Osteoblast (primary cell): ENCODE measurements around the gene TIMM9. TPM values are rescaled to one million over a fixed set of nuclear protein-coding genes. Genes with fewer than 3 reads are reported as not detected.

Source experiments
- DNase-seq: peaks from one replicate; pipeline ENCODE4 v3.0.0; 2011; ENCODE audit warnings: low spot score, mixed read lengths; ENCODE audit not compliant: insufficient read length; ENCODE audit errors: missing footprints
- H2AFZ ChIP-seq: 2 replicates; pipeline ENCODE4 v1.6.0; 2011; ENCODE audit warnings: mild to moderate bottlenecking, low read length
- H3K27ac ChIP-seq: 2 replicates; pipeline ENCODE4 v1.5.1; 2011; ENCODE audit warnings: mild to moderate bottlenecking, low read depth, low read length, moderate library complexity
- H3K27me3 ChIP-seq: 2 replicates; pipeline ENCODE4 v1.6.0; 2012; ENCODE audit warnings: mild to moderate bottlenecking, control low read depth, inconsistent platforms, low read length, moderate library complexity; ENCODE audit not compliant: insufficient read depth
- H3K36me3 ChIP-seq: 2 replicates; pipeline ENCODE4 v1.5.1; 2011; ENCODE audit warnings: mild to moderate bottlenecking, low read length, control low read depth, moderate library complexity; ENCODE audit not compliant: insufficient read depth
- H3K4me1 ChIP-seq: 2 replicates; pipeline ENCODE4 v1.5.1; 2011; ENCODE audit warnings: mild to moderate bottlenecking, low read length, control low read depth, moderate library complexity; ENCODE audit not compliant: insufficient read depth
- H3K4me2 ChIP-seq: 2 replicates; pipeline ENCODE4 v1.6.0; 2011; ENCODE audit warnings: mild to moderate bottlenecking, low read length; ENCODE audit not compliant: insufficient read depth
- H3K4me3 ChIP-seq: fragments of 200-600 bp; sonication (generic); 3 replicates; pipeline ENCODE4 v1.5.1; 2012; ENCODE audit warnings: mild to moderate bottlenecking, low read length, inconsistent platforms; ENCODE audit not compliant: insufficient read depth
- H3K79me2 ChIP-seq: 2 replicates; pipeline ENCODE4 v1.6.0; 2012; ENCODE audit warnings: mild to moderate bottlenecking, low read length, control low read depth, inconsistent platforms; ENCODE audit not compliant: insufficient read depth
- H3K9me3 ChIP-seq: 2 replicates; pipeline ENCODE4 v1.5.1; 2011; ENCODE audit warnings: low read depth, low read length, control low read depth
- H4K20me1 ChIP-seq: 2 replicates; pipeline ENCODE4 v1.6.0; 2012; ENCODE audit warnings: mild to moderate bottlenecking, low read length, control low read depth; ENCODE audit not compliant: insufficient read depth
- total RNA-seq: library from RNA; depleted of rRNA; stranded (reverse); fragments of >200 nt; gene quantifications from 2 replicates; pipeline ENCODE4 v1.2.3, GENCODE V29; 2012
- TF ChIP-seq, protein P1 (sequence below): IDR thresholded peaks from 2 replicates; pipeline ENCODE4 v1.5.1; 2011; ENCODE audit warnings: mild to moderate bottlenecking, low read depth, low read length, moderate library complexity; ENCODE audit errors: extremely low read depth

Gene TIMM9
- total RNA-seq, 1 donor = 18.1 TPM

DNA sequence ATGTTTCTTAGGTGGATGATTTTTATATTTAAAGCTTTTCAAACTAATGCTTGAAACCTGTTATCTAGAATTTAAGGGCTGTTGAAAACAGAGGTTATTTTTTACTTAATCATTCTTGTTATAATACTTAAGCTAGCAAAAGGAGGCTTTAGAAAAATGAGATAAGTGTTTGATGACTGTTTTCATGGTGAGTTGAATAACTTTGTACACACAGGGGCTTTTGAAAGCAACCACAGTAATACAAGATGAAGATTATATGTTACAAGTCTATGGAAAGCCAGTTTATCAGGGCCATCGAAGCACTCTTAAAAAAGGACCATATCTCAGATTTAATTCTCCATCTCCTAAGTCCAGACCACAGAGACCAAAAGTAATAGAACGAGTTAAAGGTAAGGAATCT lies 33.4 kb upstream of the TIMM9 start:
- no peak for DNase-seq
- Histone ChIP-seq H3K27me3 (no peaks in the 10 kb centered on the region), H3K9me3 (no peaks in the 10 kb centered on the region), H3K4me2 (no peak overlapping the region), H3K36me3 (peaks cover 22% of the 10 kb centered on the region), H2AFZ (no peak overlapping the region), H3K4me3 (no peak overlapping the region), H3K27ac (no peak overlapping the region), H4K20me1 (no peaks in the 10 kb centered on the region), H3K79me2 (no peaks in the 10 kb centered on the region), H3K4me1 (peaks cover 3% of the 10 kb centered on the region)
- TF ChIP-seq, protein P1, sequence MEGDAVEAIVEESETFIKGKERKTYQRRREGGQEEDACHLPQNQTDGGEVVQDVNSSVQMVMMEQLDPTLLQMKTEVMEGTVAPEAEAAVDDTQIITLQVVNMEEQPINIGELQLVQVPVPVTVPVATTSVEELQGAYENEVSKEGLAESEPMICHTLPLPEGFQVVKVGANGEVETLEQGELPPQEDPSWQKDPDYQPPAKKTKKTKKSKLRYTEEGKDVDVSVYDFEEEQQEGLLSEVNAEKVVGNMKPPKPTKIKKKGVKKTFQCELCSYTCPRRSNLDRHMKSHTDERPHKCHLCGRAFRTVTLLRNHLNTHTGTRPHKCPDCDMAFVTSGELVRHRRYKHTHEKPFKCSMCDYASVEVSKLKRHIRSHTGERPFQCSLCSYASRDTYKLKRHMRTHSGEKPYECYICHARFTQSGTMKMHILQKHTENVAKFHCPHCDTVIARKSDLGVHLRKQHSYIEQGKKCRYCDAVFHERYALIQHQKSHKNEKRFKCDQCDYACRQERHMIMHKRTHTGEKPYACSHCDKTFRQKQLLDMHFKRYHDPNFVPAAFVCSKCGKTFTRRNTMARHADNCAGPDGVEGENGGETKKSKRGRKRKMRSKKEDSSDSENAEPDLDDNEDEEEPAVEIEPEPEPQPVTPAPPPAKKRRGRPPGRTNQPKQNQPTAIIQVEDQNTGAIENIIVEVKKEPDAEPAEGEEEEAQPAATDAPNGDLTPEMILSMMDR = no peak

DNA sequence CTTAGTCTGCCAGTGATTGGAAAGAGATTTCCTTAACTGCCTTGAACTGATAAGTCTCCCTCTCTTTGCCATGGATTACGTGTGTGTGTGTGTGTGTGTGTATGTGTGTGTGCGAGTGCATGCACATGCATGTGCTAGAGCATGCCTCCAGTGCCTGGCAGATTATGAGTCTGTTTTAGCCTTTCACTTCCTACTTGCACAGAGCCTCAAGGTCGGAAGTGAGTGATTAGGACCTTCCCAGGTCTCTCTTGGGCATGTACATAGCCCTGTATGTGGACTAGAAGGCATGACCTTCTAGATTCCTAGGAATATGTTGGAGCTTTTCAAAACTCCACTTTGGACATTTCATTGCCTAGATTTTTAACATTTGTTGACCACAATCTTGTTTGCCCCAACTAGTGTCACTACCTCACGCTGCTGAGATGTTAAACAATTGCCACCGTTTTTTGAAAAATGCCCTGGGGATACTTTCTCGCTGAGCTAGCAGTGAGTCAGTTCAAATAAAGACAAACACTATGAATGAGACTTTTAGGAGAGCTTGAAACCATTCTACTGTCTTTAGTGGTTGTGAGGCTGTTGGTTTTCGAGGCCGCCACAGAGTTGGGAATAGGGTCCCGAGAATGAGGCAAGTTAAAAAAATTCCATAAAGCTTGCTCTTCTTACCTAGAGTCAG lies 28.4 kb upstream of the TIMM9 start:
- H3K36me3 ChIP-seq = peaks cover 22% of the 10 kb centered on the region
- TF ChIP-seq, protein P1 = no peak
- no peaks in the 10 kb centered on the region for H3K79me2 ChIP-seq
- no peaks in the 10 kb centered on the region for H4K20me1 ChIP-seq
- no peaks in the 10 kb centered on the region for H3K27me3 ChIP-seq
- H3K9me3 ChIP-seq = no peaks in the 10 kb centered on the region
- peak; percentile 43 for DNase-seq
- H3K27ac ChIP-seq = no peak overlapping the region
- peak overlapping the region; percentile 6 for H3K4me2 ChIP-seq
- H2AFZ ChIP-seq = no peak overlapping the region
- no peak overlapping the region for H3K4me3 ChIP-seq
- peaks cover 6% of the 10 kb centered on the region for H3K4me1 ChIP-seq

DNA sequence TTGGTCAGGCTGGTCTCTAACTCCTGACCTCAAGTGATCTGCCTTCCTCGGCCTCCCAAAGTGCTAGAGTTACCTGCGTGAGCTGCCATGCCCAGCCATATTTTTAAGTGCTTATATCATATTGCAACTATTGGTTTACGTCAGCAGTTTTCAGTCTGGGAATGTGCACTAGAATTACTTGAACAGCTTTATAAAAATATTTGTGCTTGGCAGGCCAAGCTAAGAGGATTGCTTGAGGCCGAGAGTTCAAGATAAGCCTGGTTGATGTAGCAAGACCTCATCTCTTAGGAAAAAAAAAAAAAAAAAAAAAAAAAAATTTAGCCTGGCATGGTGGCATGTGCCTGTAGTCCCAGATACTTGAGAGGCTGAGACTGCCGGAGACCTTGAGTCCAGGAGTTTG lies 17.3 kb upstream of the TIMM9 start:
- DNase-seq = no peak
- no peak overlapping the region for H2AFZ ChIP-seq

DNA sequence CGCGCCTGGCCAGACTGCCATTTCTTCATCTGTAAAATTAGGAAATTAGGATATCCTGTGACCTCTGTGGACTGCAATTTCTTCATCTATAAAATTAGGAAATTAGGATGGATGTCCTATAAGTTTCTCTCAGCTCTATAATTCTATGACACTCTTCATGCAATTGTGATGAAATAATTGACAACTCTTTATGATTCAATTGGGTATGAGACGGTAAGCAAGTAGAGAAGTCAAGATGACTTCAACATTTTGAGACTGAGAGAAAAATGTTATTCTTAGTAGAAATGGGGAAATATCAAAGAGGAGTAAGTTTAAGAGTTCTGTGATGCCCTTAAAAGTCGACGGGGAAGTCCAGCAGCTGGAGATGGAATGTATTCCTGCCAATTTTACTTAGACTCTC lies 12.1 kb upstream of the TIMM9 start:
- H4K20me1 ChIP-seq = no peaks in the 10 kb centered on the region
- no peak overlapping the region for H3K4me3 ChIP-seq
- H3K79me2 ChIP-seq = no peaks in the 10 kb centered on the region
- TF ChIP-seq, protein P1 = no peak
- H3K4me2 ChIP-seq = no peak overlapping the region
- no peaks in the 10 kb centered on the region for H3K27me3 ChIP-seq
- no peak overlapping the region for H2AFZ ChIP-seq
- H3K4me1 ChIP-seq = no peaks in the 10 kb centered on the region
- peaks cover 22% of the 10 kb centered on the region for H3K36me3 ChIP-seq
- no peak overlapping the region for H3K27ac ChIP-seq
- no peak for DNase-seq
- no peaks in the 10 kb centered on the region for H3K9me3 ChIP-seq

More for the DNA sequence above, 17.3 kb upstream of the TIMM9 start:
- H4K20me1 ChIP-seq = no peaks in the 10 kb centered on the region
- H3K9me3 ChIP-seq = no peaks in the 10 kb centered on the region
- peaks cover 27% of the 10 kb centered on the region for H3K36me3 ChIP-seq
- no peak overlapping the region for H3K27ac ChIP-seq
- no peak overlapping the region for H3K4me2 ChIP-seq
- H3K4me3 ChIP-seq = no peak overlapping the region
- TF ChIP-seq, protein P1 = no peak
- no peaks in the 10 kb centered on the region for H3K27me3 ChIP-seq
- H3K4me1 ChIP-seq = no peaks in the 10 kb centered on the region
- no peaks in the 10 kb centered on the region for H3K79me2 ChIP-seq
